HG02973 (cell line): ENCODE results near the gene SLC8B1.

Source experiments
- ATAC-seq: cut with Tn5 transposase; IDR thresholded peaks from one replicate; pipeline ENCODE4 v1.9.1; 2021; ENCODE audit warnings: moderate library complexity; ENCODE audit not compliant: unreplicated experiment

SLC8B1 gene

GRCh38 chr12:113296557-113297213, 38.2 kb downstream of the SLC8B1 start:
- ATAC-seq, result no peak

GRCh38 chr12:113295886-113296556, 38.9 kb downstream of the SLC8B1 start:
- no peak for ATAC-seq

- no peak for ATAC-seq
Observed at GRCh38 chr12:113293100-113293499, 41.8 kb downstream of the SLC8B1 start.

- ATAC-seq, result no peak
Observed at GRCh38 chr12:113292547-113292946, 42.4 kb downstream of the SLC8B1 start.

GRCh38 chr12:113292091-113292490, 42.8 kb downstream of the SLC8B1 start:
- ATAC-seq, result no peak

- ATAC-seq, result no peak
Observed at GRCh38 chr12:113291586-113291985, 43.3 kb downstream of the SLC8B1 start.

GRCh38 chr12:113290506-113290905, 44.4 kb downstream of the SLC8B1 start:
- ATAC-seq, result no peak

- no peak for ATAC-seq
Observed at GRCh38 chr12:113289361-113289760, 45.5 kb downstream of the SLC8B1 start.

GRCh38 chr12:113287899-113288282, 47.0 kb downstream of the SLC8B1 start:
- no peak for ATAC-seq

- no peak for ATAC-seq
Observed at GRCh38 chr12:113287146-113287898, 47.6 kb downstream of the SLC8B1 start.

GRCh38 chr12:113286712-113287111, 48.2 kb downstream of the SLC8B1 start:
- no peak for ATAC-seq

- no peak for ATAC-seq
Observed at GRCh38 chr12:113285679-113286610, 49.0 kb downstream of the SLC8B1 start.

GRCh38 chr12:113284751-113285150, 50.2 kb downstream of the SLC8B1 start:
- ATAC-seq, result no peak

GRCh38 chr12:113278633-113279032, 56.3 kb downstream of the SLC8B1 start:
- ATAC-seq, result no peak

- no peak for ATAC-seq
Observed at GRCh38 chr12:113278141-113278540, 56.8 kb downstream of the SLC8B1 start.

- ATAC-seq, result no peak
Observed at GRCh38 chr12:113277511-113277910, 57.4 kb downstream of the SLC8B1 start.

- no peak for ATAC-seq
Observed at GRCh38 chr12:113276946-113277500, 57.9 kb downstream of the SLC8B1 start.

GRCh38 chr12:113276306-113276705, 58.6 kb downstream of the SLC8B1 start:
- ATAC-seq, result no peak

- ATAC-seq, result no peak
Observed at GRCh38 chr12:113274848-113275247, 60.1 kb downstream of the SLC8B1 start.

- ATAC-seq, result no peak
Observed at GRCh38 chr12:113273053-113273725, 61.7 kb downstream of the SLC8B1 start.
